MM.1S (cell line): ENCODE results near the gene GCN1.

Experiments used
- CTCF ChIP-seq: fragments of 300-600 bp; sonication (generic); IDR thresholded peaks from 2 replicates; pipeline ENCODE4 v1.5.1; 2016; ENCODE audit warnings: antibody characterized with exemption, low read length, mixed read lengths
- EZH2 ChIP-seq: fragments of 300-600 bp; sonication (generic); optimal IDR thresholded peaks from 2 replicates; pipeline ENCODE3; 2017; ENCODE audit warnings: low read depth, mild to moderate bottlenecking, antibody characterized with exemption, low read length, mixed read lengths
- EZH2phosphoT487 ChIP-seq: fragments of 300-600 bp; sonication (generic); IDR thresholded peaks from 2 replicates; pipeline ENCODE4 v1.6.1; 2018; ENCODE audit warnings: antibody characterized with exemption, low read length

GRCh38 chr12:120216742-120217605 lies 22.5 kb upstream of the GCN1 start:
- TF ChIP-seq CTCF (no peak), EZH2 (no peak), EZH2phosphoT487 (no peak)
